VCaP (cell line): ENCODE results near the gene OMA1.
"Not testable (repeated sequence)": the region's sequence is repeated elsewhere in the genome, so short reads cannot be mapped to it uniquely, and the experiment has no call there.

Experiments
- H3K27ac ChIP-seq: fragments of 450-650 bp; 2 replicates; pipeline ENCODE4 v1.5.1; 2017
- TF ChIP-seq, protein P1 (sequence below): fragments of 450-650 bp; conservative IDR thresholded peaks from 2 replicates; pipeline ENCODE4 v1.5.1; 2017; ENCODE audit warnings: mild to moderate bottlenecking, moderate library complexity

The OMA1 gene

DNA sequence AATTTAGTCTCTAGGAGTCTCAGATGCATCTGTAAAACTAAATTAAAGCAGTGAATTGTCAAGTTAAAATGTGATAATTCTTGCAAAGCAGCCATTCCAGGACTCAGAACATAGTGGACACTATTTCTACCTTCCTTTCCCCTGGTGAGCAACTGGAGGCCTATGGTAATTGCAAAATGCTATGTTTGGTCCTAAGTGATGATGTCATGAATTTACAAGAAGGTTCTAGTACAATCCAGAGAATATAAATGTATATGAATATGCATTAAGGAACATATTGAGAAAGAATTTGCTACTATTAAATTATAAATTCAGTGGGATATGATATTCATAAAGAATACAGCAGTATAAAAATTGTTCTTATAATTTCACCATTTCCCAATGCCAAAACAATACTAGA lies 32.6 kb downstream of the OMA1 start:
- no peak overlapping the region for H3K27ac ChIP-seq
- TF ChIP-seq, protein P1, sequence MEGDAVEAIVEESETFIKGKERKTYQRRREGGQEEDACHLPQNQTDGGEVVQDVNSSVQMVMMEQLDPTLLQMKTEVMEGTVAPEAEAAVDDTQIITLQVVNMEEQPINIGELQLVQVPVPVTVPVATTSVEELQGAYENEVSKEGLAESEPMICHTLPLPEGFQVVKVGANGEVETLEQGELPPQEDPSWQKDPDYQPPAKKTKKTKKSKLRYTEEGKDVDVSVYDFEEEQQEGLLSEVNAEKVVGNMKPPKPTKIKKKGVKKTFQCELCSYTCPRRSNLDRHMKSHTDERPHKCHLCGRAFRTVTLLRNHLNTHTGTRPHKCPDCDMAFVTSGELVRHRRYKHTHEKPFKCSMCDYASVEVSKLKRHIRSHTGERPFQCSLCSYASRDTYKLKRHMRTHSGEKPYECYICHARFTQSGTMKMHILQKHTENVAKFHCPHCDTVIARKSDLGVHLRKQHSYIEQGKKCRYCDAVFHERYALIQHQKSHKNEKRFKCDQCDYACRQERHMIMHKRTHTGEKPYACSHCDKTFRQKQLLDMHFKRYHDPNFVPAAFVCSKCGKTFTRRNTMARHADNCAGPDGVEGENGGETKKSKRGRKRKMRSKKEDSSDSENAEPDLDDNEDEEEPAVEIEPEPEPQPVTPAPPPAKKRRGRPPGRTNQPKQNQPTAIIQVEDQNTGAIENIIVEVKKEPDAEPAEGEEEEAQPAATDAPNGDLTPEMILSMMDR, result no peak

DNA sequence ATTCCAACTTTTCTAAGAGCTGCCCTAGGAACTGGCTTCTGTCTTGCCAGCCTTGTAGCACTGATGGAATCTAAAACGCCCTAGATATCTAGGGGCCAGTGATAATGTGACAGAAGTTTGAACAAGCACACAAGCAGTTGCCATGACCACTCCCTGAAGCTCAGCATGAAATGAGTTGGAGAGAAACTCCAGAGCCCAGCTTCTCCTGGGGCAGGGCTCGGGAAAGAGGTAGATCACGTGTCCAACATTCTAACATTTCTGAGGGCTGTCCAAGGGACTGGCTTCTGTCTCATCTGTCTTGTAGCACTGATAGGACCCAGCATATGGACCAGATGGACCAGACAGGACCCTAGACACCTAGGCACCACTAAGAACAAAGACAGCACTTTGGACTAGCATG lies 37.9 kb downstream of the OMA1 start:
- TF ChIP-seq, protein P1, result no peak

DNA sequence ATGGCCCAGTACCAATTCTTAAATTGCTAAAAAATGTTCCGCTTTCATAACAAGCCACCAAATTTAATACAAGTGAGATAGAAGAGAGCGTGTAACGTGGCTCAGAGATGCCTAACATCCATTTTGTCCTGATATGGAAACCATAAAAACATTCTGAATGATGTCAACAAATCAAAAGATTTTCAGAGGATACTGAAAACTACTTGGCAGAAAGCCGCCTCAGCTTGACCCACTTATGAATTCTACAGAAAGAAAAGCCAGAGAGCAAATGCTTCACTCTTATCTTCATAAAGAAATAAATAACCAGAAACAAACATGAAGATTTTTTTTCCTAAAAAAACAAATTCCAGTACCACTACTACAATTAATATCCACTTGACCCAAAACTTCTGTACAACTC lies 41.2 kb downstream of the OMA1 start:
- H3K27ac ChIP-seq, result no peak overlapping the region
- TF ChIP-seq, protein P1, result no peak

More for the DNA sequence above, 37.9 kb downstream of the OMA1 start:
- no peak overlapping the region for H3K27ac ChIP-seq

DNA sequence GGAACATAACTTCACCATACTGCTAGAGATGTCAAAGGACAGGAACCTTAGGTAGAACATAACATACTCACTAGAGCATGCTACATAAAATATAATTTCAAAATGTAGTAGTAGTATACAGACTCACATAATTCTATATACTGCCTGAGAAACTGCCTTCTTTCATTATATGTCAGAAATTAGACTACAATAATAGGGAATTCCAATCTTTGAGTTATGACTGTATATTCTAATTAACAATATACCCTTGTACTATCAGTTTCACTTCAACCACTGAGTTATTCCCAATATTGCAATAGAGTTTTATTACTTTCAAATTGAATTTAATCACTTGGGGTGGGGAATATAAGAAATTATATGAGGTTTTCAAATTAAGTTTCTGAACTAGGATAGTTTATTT lies 44.0 kb downstream of the OMA1 start:
- no peak overlapping the region for H3K27ac ChIP-seq
- TF ChIP-seq, protein P1, result no peak

DNA sequence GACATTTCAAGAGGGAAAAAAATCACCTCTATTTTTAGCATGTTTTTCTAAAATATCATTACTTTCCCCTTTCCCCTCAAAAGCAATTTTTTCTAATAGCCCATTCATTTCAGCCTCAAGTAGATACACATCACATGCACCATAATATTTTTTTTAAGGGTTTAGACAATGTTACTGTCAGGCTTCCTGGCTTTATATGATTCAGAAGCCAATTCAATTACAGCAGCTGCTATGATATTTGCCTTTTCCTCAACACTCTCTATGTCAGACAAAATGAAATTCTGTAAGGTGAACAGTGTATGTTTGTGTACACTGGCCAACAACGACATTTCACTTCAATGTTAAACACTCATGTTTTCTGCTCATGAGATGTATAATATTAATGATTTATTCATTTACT lies 46.5 kb downstream of the OMA1 start:
- TF ChIP-seq, protein P1, result no peak
- no peak overlapping the region for H3K27ac ChIP-seq

DNA sequence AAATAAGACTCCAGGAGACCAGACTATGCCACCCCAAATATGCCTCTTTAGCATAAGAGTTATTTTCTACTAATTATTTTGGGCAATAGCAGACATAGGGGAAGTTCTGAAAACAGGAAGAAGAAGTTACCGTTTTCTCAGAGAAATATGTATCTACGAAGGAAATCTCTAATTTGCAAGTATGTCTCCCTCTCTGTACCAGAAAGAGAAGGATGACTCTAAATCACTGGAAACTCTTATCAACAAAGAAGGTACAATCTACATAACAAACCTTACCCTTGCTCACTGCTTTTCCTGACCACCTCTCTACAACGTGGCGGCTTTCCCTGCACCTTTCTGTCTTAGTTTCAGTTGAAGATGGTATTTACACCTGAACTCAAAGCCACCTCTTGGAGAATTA lies 49.0 kb downstream of the OMA1 start:
- no peak overlapping the region for H3K27ac ChIP-seq
- TF ChIP-seq, protein P1, result no peak

DNA sequence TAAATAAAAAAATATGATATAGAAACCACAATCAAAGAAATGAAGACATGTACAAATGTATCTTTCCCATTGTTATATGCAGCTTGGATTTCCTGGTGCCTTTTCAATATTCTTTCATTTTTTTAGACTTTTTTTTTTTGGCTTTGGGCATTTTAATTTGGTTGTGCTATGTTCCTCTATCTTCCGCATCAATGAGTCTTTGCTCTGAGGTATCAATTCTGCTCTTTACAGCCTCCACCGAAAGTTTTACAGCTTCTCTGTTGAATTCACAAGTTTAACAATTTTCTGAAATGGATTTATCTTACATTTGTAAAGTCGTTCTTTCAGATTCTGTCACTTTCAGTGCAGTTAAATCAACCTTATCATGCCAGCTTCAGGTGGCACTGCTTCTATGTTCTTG lies 50.5 kb downstream of the OMA1 start:
- TF ChIP-seq, protein P1, result no peak
- H3K27ac ChIP-seq, result no peak overlapping the region

DNA sequence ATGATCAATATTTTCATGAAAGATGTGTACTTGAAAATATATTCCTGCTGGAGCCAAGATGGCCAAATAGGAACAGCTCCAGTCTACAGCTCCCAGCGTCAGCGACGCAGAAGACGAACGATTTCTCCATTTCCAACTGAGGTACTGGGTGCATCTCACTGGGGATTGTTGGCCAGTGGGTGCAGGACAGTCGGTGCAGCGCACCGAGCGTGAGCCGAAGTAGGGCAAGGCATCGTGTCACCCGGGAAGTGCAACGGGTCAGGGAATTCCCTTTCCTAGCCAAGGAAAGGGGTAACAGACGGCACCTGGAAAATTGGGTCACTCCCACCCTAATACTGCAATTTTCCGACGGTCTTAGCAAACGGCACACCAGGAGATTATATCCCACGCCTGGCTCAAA lies 57.6 kb downstream of the OMA1 start:
- H3K27ac ChIP-seq, result not testable (repeated sequence)
